K562 (cell line): ENCODE results near the gene SYNGR1.

Source experiments
- MYBL2 ChIP-seq, 2 experiments: fragments of 450-650 bp in 1 of 2; sonication (generic) in 1 of 2; formaldehyde crosslinking in 1 of 2; IDR thresholded peaks; 2 replicates each; pipeline versions ENCODE4 v1.6.1 to v1.8.1; 2017 to 2022; ENCODE audit warnings: borderline replicate concordance in 1 of 2, inconsistent platforms in 1 of 2, low read depth in 1 of 2, mild to moderate bottlenecking in 1 of 2, missing genetic modification reagents in 1 of 2, moderate library complexity in 1 of 2
- MYC ChIP-seq, 2 experiments: fragments of 250-450 bp in 1 of 2; sonication (Bioruptor Pico) in 1 of 2; IDR thresholded peaks; 2 replicates each; pipeline versions ENCODE4 v1.5.1 to v1.6.1; 2012 to 2021; ENCODE audit warnings: low read depth in 2 of 2, borderline replicate concordance in 1 of 2, improper control_type of control experiment in 1 of 2, low read length in 1 of 2, mild to moderate bottlenecking in 1 of 2, moderate library complexity in 1 of 2
- NFATC3 ChIP-seq: fragments of 450-650 bp; IDR thresholded peaks from 2 replicates; pipeline ENCODE4 v1.6.1; 2017; ENCODE audit warnings: mild to moderate bottlenecking
- REST ChIP-seq, 2 experiments: fragments of 450-650 bp; formaldehyde crosslinking in 1 of 2; IDR thresholded peaks; 2 replicates each; pipeline versions ENCODE4 v1.4.0 to v1.6.1; 2014 to 2020; ENCODE audit warnings: mild to moderate bottlenecking in 2 of 2, borderline replicate concordance in 1 of 2, low read depth in 1 of 2
- UBTF ChIP-seq, 2 experiments: IDR thresholded peaks; 2 replicates each; pipeline ENCODE4 v1.6.1; 2012; ENCODE audit warnings: improper control_type of control experiment in 2 of 2, low read depth in 2 of 2, low read length in 2 of 2, borderline replicate concordance in 1 of 2
- ZFP36 ChIP-seq: fragments of 150-350 bp; IDR thresholded peaks from 2 replicates; pipeline ENCODE4 v1.6.1; 2018; ENCODE audit warnings: low read length, low read depth; ENCODE audit not compliant: partially characterized antibody
- ZKSCAN8 ChIP-seq: fragments of 200-800 bp; sonication (Bioruptor generic); IDR thresholded peaks from 2 replicates; pipeline ENCODE4 v1.6.1; 2016; ENCODE audit warnings: missing genetic modification characterization, missing compliant biosample characterization

GRCh38 chr22:39351689-39352214, 2.0 kb downstream of the SYNGR1 start:
- TF ChIP-seq ZFP36 (no peak), ZKSCAN8 (CRISPR knock-in tag) (no peak), UBTF (IDR thresholded peaks at IDR 0.05; ENCODE audit: borderline replicate concordance in 1 of 2, low read depth in 2 of 2, low read length in 2 of 2) (no peak), MYBL2 (IDR thresholded peaks at IDR 0.05; ENCODE audit: low read depth) (no peak), MYBL2 (CRISPR knock-in tag; IDR thresholded peaks at IDR 0.05; ENCODE audit: borderline replicate concordance) (no peak), NFATC3 (no peak), REST (IDR thresholded peaks at IDR 0.05; ENCODE audit: borderline replicate concordance) (no peak), REST (CRISPR knock-in tag; IDR thresholded peaks at IDR 0.05; ENCODE audit: low read depth) (no peak), MYC (IDR thresholded peaks at IDR 0.05; ENCODE audit: low read depth, low read length) (no peak), MYC (CRISPR knock-in tag; IDR thresholded peaks at IDR 0.05; ENCODE audit: borderline replicate concordance, low read depth) (no peak)
